ENCODE data around the gene TRIP12. TPM values are rescaled to one million over a fixed set of nuclear protein-coding genes. Genes with fewer than 3 reads are reported as not detected.

Gene TRIP12
- total and polyA plus RNA-seq, 2 of the 4 experiments (the other 2 are of a cell fraction): 51.6 to 209 TPM

- peaks cover 31% of the 10 kb centered on the region for H3K36me3 ChIP-seq (ENCODE audit: control insufficient read depth, insufficient read depth, low read length)
- H2BK5ac ChIP-seq (ENCODE audit: low read depth, low read length, poor library complexity, severe bottlenecking): no peak overlapping the region
- dilution Hi-C loops (cut with HindIII; ENCODE audit: low sequenced_read_pairs, unreplicated experiment): no loop called here
- no peak overlapping the region for H2BK20ac ChIP-seq (ENCODE audit: low read depth, low read length)
- H3K4me1 ChIP-seq (ENCODE audit: control insufficient read depth, insufficient read depth, low read length): peaks cover 5% of the 10 kb centered on the region
- intact Hi-C loops (cut with micrococcal nuclease): loop anchor here (5.0 kb wide), 1 partner anchor 1883 kb away; no protein-coding TSS in a partner anchor
- no peak overlapping the region for H3K23ac ChIP-seq (ENCODE audit: low read depth, low read length)
- no peak overlapping the region for H4K8ac ChIP-seq (ENCODE audit: low read depth in 2 of 2, low read length in 2 of 2)
- no peak overlapping the region for H3K14ac ChIP-seq (replicated peaks; ENCODE audit: low read depth, low read length)
- no peak overlapping the region for H4K91ac ChIP-seq (ENCODE audit: insufficient read depth, low read depth, low read length)
- no peak overlapping the region for H4K5ac ChIP-seq (ENCODE audit: low read depth, low read length)
- no peak overlapping the region for H2BK120ac ChIP-seq (ENCODE audit: low read depth, low read length)
- H3K56ac ChIP-seq (ENCODE audit: extremely low read depth, insufficient read depth, low read length): no peak overlapping the region
- ATAC-seq (ENCODE audit: low read depth) (peak; percentile 51; the same call in 1 of the 2 replicates), DNase-seq (peak; percentile 53)
- peaks cover 8% of the 10 kb centered on the region; the same call in 1 of the 2 replicates for H4K20me1 ChIP-seq (ENCODE audit: insufficient read depth, low read length)
- no peaks in the 10 kb centered on the region for H3K9me3 ChIP-seq (ENCODE audit: control insufficient read depth, insufficient read depth, low read length)
- ChIA-PET POLR2A (ENCODE audit: unreplicated experiment) (interaction anchor here (0.5 kb wide), 1 partner anchor 89 kb away, joined by 5 read pairs; no protein-coding TSS in a partner anchor), CTCF (no interaction called here)
- no peak overlapping the region for H2AK9ac ChIP-seq (replicated peaks; ENCODE audit: low read depth, low read length, poor library complexity)
- no CpG with 5 or more reads among the region's 3 CpGs for WGBS, 2 experiments (ENCODE audit: extremely low coverage in 2 of 2, insufficient read length in 1 of 2)
- no TSS peak for BruUV-seq (replicated peaks)
- H3K27me3 ChIP-seq (ENCODE audit: control insufficient read depth, insufficient read depth, low read length): no peaks in the 10 kb centered on the region
- no peak overlapping the region for H2AK5ac ChIP-seq (ENCODE audit: low read depth, low read length)
- peaks cover 17 to 20% of the 10 kb centered on the region in 2 experiments for H3K79me1 ChIP-seq (ENCODE audit: low read depth in 1 of 2, low read length in 2 of 2)
- H3K27ac ChIP-seq (ENCODE audit: insufficient read depth, low read length): no peak overlapping the region
- no peak overlapping the region for H3K4me2 ChIP-seq (ENCODE audit: low read depth, low read length)
- no peak overlapping the region for H3K4ac ChIP-seq (ENCODE audit: low read depth, low read length)
- H2BK15ac ChIP-seq (ENCODE audit: low read depth, low read length): no peak overlapping the region
- in situ Hi-C loops (cut with MboI; ENCODE audit: low sequenced_read_pairs): no loop called here
- H3K9me1 ChIP-seq (ENCODE audit: insufficient read depth, low read length): peaks cover 3% of the 10 kb centered on the region; the same call in 1 of the 2 replicates
- no peak overlapping the region for H3K9ac ChIP-seq (ENCODE audit: low read depth, low read length)
- no peak overlapping the region for H2AFZ ChIP-seq (replicated peaks; ENCODE audit: low read length, poor library complexity)
- no peak for TF ChIP-seq BHLHE40 (IDR thresholded peaks at IDR 0.05; ENCODE audit: low read depth, low read length)
- TF ChIP-seq CHD1 (IDR thresholded peaks at IDR 0.05; ENCODE audit: low read depth, low read length): no peak
- no peak overlapping the region for H3K18ac ChIP-seq (ENCODE audit: low read depth, low read length)
- no peak overlapping the region for H3K4me3 ChIP-seq (ENCODE audit: insufficient read depth, low read depth, low read length)
Observed at GRCh38 chr2:229775614-229776313, 146.0 kb downstream of the TRIP12 start.
